ENCODE measurements around the gene RGS6. TPM values are rescaled to one million over a fixed set of nuclear protein-coding genes. Genes with fewer than 3 reads are reported as not detected.

RGS6 gene
- total RNA-seq, 2 donors from 2014 or later, result 0.15 to 0.45 TPM

GRCh38 chr14:72544615-72545387 is 612.6 kb downstream of the RGS6 start:
- Histone ChIP-seq H3K27me3 (no peaks in the 10 kb centered on the region), H3K27ac (no peak overlapping the region), H3K4me3 (no peak overlapping the region), H3K9ac (ENCODE audit: low read depth in 2 of 2, low read length in 2 of 2) (no peak overlapping the region), H3K36me3 (no peaks in the 10 kb centered on the region), H3K4me1 (no peaks in the 10 kb centered on the region), H3K9me3 (no peaks in the 10 kb centered on the region)
- no peak for DNase-seq
- TF ChIP-seq CTCF (IDR thresholded peaks at IDR 0.05), result no peak
- intact Hi-C loops (cut with DNase I), result no loop called here

- Histone ChIP-seq H3K9me3 (no peaks in the 10 kb centered on the region), H3K36me3 (no peaks in the 10 kb centered on the region), H3K9ac (ENCODE audit: low read depth in 2 of 2, low read length in 2 of 2) (no peak overlapping the region), H3K4me1 (no peaks in the 10 kb centered on the region), H3K27me3 (no peaks in the 10 kb centered on the region), H3K27ac (no peak overlapping the region), H3K4me3 (no peak overlapping the region)
- no peak for TF ChIP-seq CTCF (IDR thresholded peaks at IDR 0.05)
- intact Hi-C loops (cut with DNase I), result no loop called here
- no peak for DNase-seq
Observed at GRCh38 chr14:72545411-72546311, 613.4 kb downstream of the RGS6 start.

- Histone ChIP-seq H3K9ac (ENCODE audit: low read depth in 2 of 2, low read length in 2 of 2) (no peak overlapping the region), H3K36me3 (no peaks in the 10 kb centered on the region), H3K4me1 (no peaks in the 10 kb centered on the region), H3K4me3 (no peak overlapping the region), H3K27ac (no peak overlapping the region), H3K9me3 (no peaks in the 10 kb centered on the region), H3K27me3 (no peaks in the 10 kb centered on the region)
- intact Hi-C loops (cut with DNase I), result no loop called here
- TF ChIP-seq CTCF (IDR thresholded peaks at IDR 0.05), result no peak
- no peak for DNase-seq
Observed at GRCh38 chr14:72546344-72547016, 614.3 kb downstream of the RGS6 start.

- Histone ChIP-seq H3K27me3 (no peaks in the 10 kb centered on the region), H3K9me3 (no peaks in the 10 kb centered on the region), H3K9ac (ENCODE audit: low read depth in 2 of 2, low read length in 2 of 2) (no peak overlapping the region), H3K4me1 (no peaks in the 10 kb centered on the region), H3K36me3 (no peaks in the 10 kb centered on the region), H3K27ac (no peak overlapping the region), H3K4me3 (no peak overlapping the region)
- intact Hi-C loops (cut with DNase I), result no loop called here
- no peak for TF ChIP-seq CTCF (IDR thresholded peaks at IDR 0.05)
- no peak for DNase-seq
Observed at GRCh38 chr14:72547999-72548398, 615.8 kb downstream of the RGS6 start.

GRCh38 chr14:72549026-72549425 is 616.8 kb downstream of the RGS6 start:
- H3K4me1 ChIP-seq, result no peaks in the 10 kb centered on the region
- no peak overlapping the region for H3K4me3 ChIP-seq
- H3K9me3 ChIP-seq, result no peaks in the 10 kb centered on the region
- DNase-seq, result no peak
- no peaks in the 10 kb centered on the region for H3K27me3 ChIP-seq
- intact Hi-C loops (cut with DNase I), result no loop called here
- H3K27ac ChIP-seq, result no peak overlapping the region
- H3K9ac ChIP-seq (ENCODE audit: low read depth in 2 of 2, low read length in 2 of 2), result no peak overlapping the region
- H3K36me3 ChIP-seq, result no peaks in the 10 kb centered on the region
- no peak for TF ChIP-seq CTCF (IDR thresholded peaks at IDR 0.05)

Measured in colonic mucosa (tissue), 4 donors.